ENCODE results near the gene FAM161A. TPM values are rescaled to one million over a fixed set of nuclear protein-coding genes. Genes with fewer than 3 reads are reported as not detected.

The FAM161A gene
- total RNA-seq (10 to 100 TPM in 1 of 2 donors, 1 to 10 TPM in 1; 3.7 to 11.1 TPM), polyA plus RNA-seq (1 to 10 TPM in 1 of 2 donors, under 1 TPM in 1; 0.94 to 2.6 TPM)
- long read RNA-seq, donor 1, partial matches to known transcripts: 5 of 5 reads
- long read RNA-seq, donor 1, other reads (novel, unspliced or antisense): 0 of 5 reads
- long read RNA-seq, donor 2: 0 reads
- long read RNA-seq, donor 3, partial matches to known transcripts: 0 of 1 reads
- long read RNA-seq, donor 3, other reads (novel, unspliced or antisense): 0 of 1 reads
- long read RNA-seq, donor 4, partial matches to known transcripts: 9 of 10 reads
- long read RNA-seq, donor 4, other reads (novel, unspliced or antisense): 0 of 10 reads
- long read RNA-seq, donor 5, partial matches to known transcripts: 8 of 10 reads
- long read RNA-seq, donor 5, other reads (novel, unspliced or antisense): 0 of 10 reads

- ATAC-seq (ENCODE audit: insufficient read depth, low FRiP score) (peak; percentile 89), DNase-seq (peak; percentile 91 to 96 (median 94))
- WGBS, 2 donors: 0 to 1% methylated on average over 50 of the region's 50 CpGs
- peak within 1 kb of the TSS in 1 of 2 donors; percentile 94 for H3K9ac ChIP-seq (ENCODE audit: insufficient read depth in 1 of 2, low read length in 2 of 2)
- no peak for TF ChIP-seq CTCF (IDR thresholded peaks at IDR 0.05; ENCODE audit: control extremely low read depth, extremely low read depth)
- H3K4me1 ChIP-seq (ENCODE audit: control insufficient read depth in 5 of 5, insufficient read depth in 5 of 5, low read length in 5 of 5): peaks cover 0 to 14% (median 6%) of the 10 kb centered on the region in 5 donors
- H3K36me3 ChIP-seq (ENCODE audit: control insufficient read depth in 4 of 4, insufficient read depth in 4 of 4, low read length in 4 of 4): no peaks in the 10 kb centered on the region
- no peaks in the 10 kb centered on the region for H3K9me3 ChIP-seq (ENCODE audit: control insufficient read depth in 4 of 4, insufficient read depth in 3 of 4, low read length in 3 of 4)
- peak within 1 kb of the TSS; percentile 80 to 95 for H3K27ac ChIP-seq (ENCODE audit: low read depth in 1 of 2, low read length in 1 of 2)
- H3K4me3 ChIP-seq: peak within 1 kb of the TSS; percentile 97
- no peaks in the 10 kb centered on the region for H3K27me3 ChIP-seq (ENCODE audit: control insufficient read depth in 3 of 3, insufficient read depth in 3 of 3, low read length in 2 of 3)
Measured at GRCh38 chr2:61853847-61854563, at the start of gene FAM161A. Gene FAM161A, minus strand, starts transcription at chr2:61854060. Its CDS starts 19 bp downstream, at chr2:61854041.

- no peak for ATAC-seq (ENCODE audit: insufficient read depth, low FRiP score)
Measured at GRCh38 chr2:61900281-61900680, 46.4 kb upstream of the FAM161A start.

GRCh38 chr2:61898810-61899209, 45.0 kb upstream of the FAM161A start:
- WGBS, 2 donors: 40 to 50% methylated on average over 2 of the region's 2 CpGs
- DNase-seq: peak in 2 of 3 donors; percentile 29 to 38
- Histone ChIP-seq H3K27me3 (ENCODE audit: control insufficient read depth in 3 of 3, insufficient read depth in 3 of 3, low read length in 2 of 3) (no peaks in the 10 kb centered on the region), H3K9me3 (ENCODE audit: control insufficient read depth in 4 of 4, insufficient read depth in 3 of 4, low read length in 3 of 4) (peaks cover 0 to 3% (median 0%) of the 10 kb centered on the region in 4 donors), H3K4me1 (ENCODE audit: control insufficient read depth in 5 of 5, insufficient read depth in 5 of 5, low read length in 5 of 5) (peaks cover 0 to 3% (median 0%) of the 10 kb centered on the region in 5 donors), H3K9ac (ENCODE audit: insufficient read depth in 1 of 2, low read length in 2 of 2) (no peak overlapping the region), H3K36me3 (ENCODE audit: control insufficient read depth in 4 of 4, insufficient read depth in 4 of 4, low read length in 4 of 4) (no peaks in the 10 kb centered on the region), H3K4me3 (no peak overlapping the region), H3K27ac (ENCODE audit: low read depth in 1 of 2, low read length in 1 of 2) (no peak overlapping the region)
- no peak for ATAC-seq (ENCODE audit: insufficient read depth, low FRiP score)
- peak; percentile 10 for TF ChIP-seq CTCF (IDR thresholded peaks at IDR 0.05; ENCODE audit: control extremely low read depth, extremely low read depth)

More at GRCh38 chr2:61900281-61900680, 46.4 kb upstream of the FAM161A start:
- peaks cover 0 to 3% (median 0%) of the 10 kb centered on the region in 4 donors for H3K9me3 ChIP-seq (ENCODE audit: control insufficient read depth in 4 of 4, insufficient read depth in 3 of 4, low read length in 3 of 4)
- no peaks in the 10 kb centered on the region for H3K36me3 ChIP-seq (ENCODE audit: control insufficient read depth in 4 of 4, insufficient read depth in 4 of 4, low read length in 4 of 4)
- no peaks in the 10 kb centered on the region for H3K27me3 ChIP-seq (ENCODE audit: control insufficient read depth in 3 of 3, insufficient read depth in 3 of 3, low read length in 2 of 3)
- H3K4me3 ChIP-seq: no peak overlapping the region
- no peak overlapping the region for H3K9ac ChIP-seq (ENCODE audit: insufficient read depth in 1 of 2, low read length in 2 of 2)
- no peak for TF ChIP-seq CTCF (IDR thresholded peaks at IDR 0.05; ENCODE audit: control extremely low read depth, extremely low read depth)
- no peak overlapping the region for H3K27ac ChIP-seq (ENCODE audit: low read depth in 1 of 2, low read length in 1 of 2)
- peak in 1 of 3 donors; percentile 8 for DNase-seq
- H3K4me1 ChIP-seq (ENCODE audit: control insufficient read depth in 5 of 5, insufficient read depth in 5 of 5, low read length in 5 of 5): peaks cover 0 to 4% (median 0%) of the 10 kb centered on the region in 5 donors
- 65 to 70% methylated on average over 1 of the region's 1 CpG for WGBS, 2 donors
